HG03457 (cell line): ENCODE measurements around the gene VWC2.

Source experiments
- ATAC-seq: cut with Tn5 transposase; IDR thresholded peaks from one replicate; pipeline ENCODE4 v1.9.1; 2021; ENCODE audit warnings: moderate number of reproducible peaks; ENCODE audit not compliant: unreplicated experiment

Gene VWC2

DNA sequence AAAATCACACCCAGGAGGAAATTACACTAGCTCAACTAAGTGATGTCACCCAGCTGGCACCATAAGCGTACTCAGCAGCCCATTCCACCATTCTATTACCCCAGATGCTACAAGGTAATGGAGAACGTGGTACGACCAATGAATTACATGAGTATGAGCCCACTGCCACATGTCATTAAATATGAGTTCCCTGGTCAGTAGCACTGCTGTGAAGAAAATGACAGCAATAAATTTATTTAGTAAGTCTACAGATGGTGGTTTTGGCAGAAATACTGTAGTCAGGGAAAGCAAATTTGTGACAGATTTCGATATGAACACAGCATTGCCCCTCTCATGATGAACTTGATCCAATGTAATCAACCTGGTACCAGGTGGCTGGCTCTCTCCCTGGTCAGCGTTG, 154.2 kb downstream of the VWC2 start:
- no peak for ATAC-seq

GRCh38 chr7:49928787-49929186, 155.3 kb downstream of the VWC2 start:
- no peak for ATAC-seq

- ATAC-seq: no peak
These were observed 158.2 kb downstream of the VWC2 start for GRCh38 chr7:49931627-49932026.

DNA sequence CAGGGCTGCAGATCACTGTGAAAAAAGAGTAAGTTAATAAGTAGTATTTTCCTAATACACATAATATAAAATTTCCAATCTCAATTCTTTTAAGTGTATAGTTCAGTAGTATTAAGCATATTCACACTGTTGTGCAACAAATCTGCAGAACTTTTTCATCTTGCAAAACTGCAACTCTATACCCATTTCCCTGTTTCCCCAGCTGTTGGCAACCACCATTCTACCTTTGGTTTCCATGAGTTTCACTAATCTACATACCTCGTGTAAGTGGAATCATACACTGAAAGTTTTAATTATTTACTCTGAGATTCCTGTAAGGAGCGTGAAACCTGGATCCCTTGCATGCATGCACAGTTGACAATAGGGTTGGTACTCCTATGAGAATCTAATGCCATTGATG, 164.2 kb downstream of the VWC2 start:
- no peak for ATAC-seq
